Measurements from ENCODE around the gene KCNH8. TPM values are rescaled to one million over a fixed set of nuclear protein-coding genes. Genes with fewer than 3 reads are reported as not detected.
"Not testable (repeated sequence)": the region's sequence is repeated elsewhere in the genome, so short reads cannot be mapped to it uniquely, and the experiment has no call there.

The KCNH8 gene
- total and polyA plus RNA-seq, 2 of the 4 experiments (the other 2 are of a cell fraction), result not detected

DNA sequence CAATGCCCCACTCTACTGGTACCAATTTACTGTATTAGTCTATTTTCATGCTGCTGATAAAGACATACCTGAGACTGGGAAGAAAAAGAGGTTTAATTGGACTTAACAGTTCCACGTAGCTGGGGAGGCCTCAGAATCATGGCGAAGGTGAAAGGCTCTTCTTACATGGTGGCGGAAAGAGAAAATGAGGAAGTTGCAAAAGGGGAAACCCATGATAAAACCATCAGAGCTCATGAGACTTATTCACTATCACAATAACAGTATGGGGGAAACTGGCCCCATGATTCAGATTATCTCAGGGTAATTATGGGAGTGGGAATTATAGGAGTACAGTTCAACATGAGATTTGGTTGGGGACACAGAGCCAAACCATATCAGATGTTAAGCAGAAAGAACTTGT is 81.6 kb downstream of the KCNH8 start:
- H2BK20ac ChIP-seq (ENCODE audit: low read depth, low read length); H3K23ac ChIP-seq (ENCODE audit: low read depth, low read length); H3K18ac ChIP-seq (ENCODE audit: low read depth, low read length); H3K9me3 ChIP-seq (ENCODE audit: control insufficient read depth, insufficient read depth, low read length); H3K79me1 ChIP-seq (ENCODE audit: low read depth in 1 of 2, low read length in 2 of 2); H2BK15ac ChIP-seq (ENCODE audit: low read depth, low read length); H3K4me2 ChIP-seq (ENCODE audit: low read depth, low read length); H3K36me3 ChIP-seq (ENCODE audit: control insufficient read depth, insufficient read depth, low read length); H3K56ac ChIP-seq (ENCODE audit: extremely low read depth, insufficient read depth, low read length); DNase-seq; POLR2A ChIA-PET (ENCODE audit: unreplicated experiment); H2AK9ac ChIP-seq (replicated peaks; ENCODE audit: low read depth, low read length, poor library complexity); intact Hi-C loops (cut with micrococcal nuclease); H3K9ac ChIP-seq (ENCODE audit: low read depth, low read length); dilution Hi-C loops (cut with HindIII; ENCODE audit: low sequenced_read_pairs, unreplicated experiment); H3K4me1 ChIP-seq (ENCODE audit: control insufficient read depth, insufficient read depth, low read length); H4K91ac ChIP-seq (ENCODE audit: insufficient read depth, low read depth, low read length); H4K20me1 ChIP-seq (ENCODE audit: insufficient read depth, low read length); H3K4ac ChIP-seq (ENCODE audit: low read depth, low read length); H2AK5ac ChIP-seq (ENCODE audit: low read depth, low read length); H3K14ac ChIP-seq (replicated peaks; ENCODE audit: low read depth, low read length); H3K27me3 ChIP-seq (ENCODE audit: control insufficient read depth, insufficient read depth, low read length); in situ Hi-C loops (cut with MboI; ENCODE audit: low sequenced_read_pairs); ATAC-seq (ENCODE audit: low read depth); H2BK5ac ChIP-seq (ENCODE audit: low read depth, low read length, poor library complexity, severe bottlenecking); CTCF ChIA-PET; BruUV-seq (replicated peaks); H3K9me1 ChIP-seq (ENCODE audit: insufficient read depth, low read length); H4K8ac ChIP-seq (ENCODE audit: low read depth in 2 of 2, low read length in 2 of 2); H3K27ac ChIP-seq (ENCODE audit: insufficient read depth, low read length); H2AFZ ChIP-seq (replicated peaks; ENCODE audit: low read length, poor library complexity); H4K5ac ChIP-seq (ENCODE audit: low read depth, low read length); H2BK120ac ChIP-seq (ENCODE audit: low read depth, low read length); H3K4me3 ChIP-seq (ENCODE audit: insufficient read depth, low read depth, low read length): not testable (repeated sequence)
- WGBS, 2 experiments (ENCODE audit: extremely low coverage in 2 of 2, insufficient read length in 1 of 2), result no CpG with 5 or more reads among the region's 3 CpGs
